Tibial artery (tissue), 4 donors: Measurements from ENCODE around the gene TCEA2.

Experiments used
- DNase-seq, 2 donors: peaks; one replicate each; pipeline ENCODE4 v3.0.0-alpha.2; 2019
- H3K27ac ChIP-seq, 2 donors: fragments of 200-600 bp; sonication (generic) in 1 of 2; 1 replicate in 1 of 2; 2 replicates in 1 of 2; pipeline ENCODE4 v1.5.1; 2018 to 2019; ENCODE audit warnings: mild to moderate bottlenecking in 1 of 2
- H3K27me3 ChIP-seq, 2 donors: fragments of 200-600 bp; sonication (generic) in 1 of 2; one replicate each; pipeline versions ENCODE4 v1.5.1 to v1.6.0; 2016 to 2019
- H3K36me3 ChIP-seq, 3 donors: fragments of 200-600 bp; sonication (generic) in 2 of 3; one replicate each; pipeline ENCODE4 v1.5.1; 2016 to 2019; ENCODE audit warnings: mild to moderate bottlenecking in 2 of 3
- H3K4me1 ChIP-seq, 4 donors: fragments of 200-600 bp; sonication (generic) in 2 of 4; 1 replicate in 3 of 4; 2 replicates in 1 of 4; pipeline ENCODE4 v1.5.1; 2016 to 2019
- H3K4me3 ChIP-seq, 2 donors: fragments of 200-600 bp; sonication (generic) in 1 of 2; 1 replicate in 1 of 2; 2 replicates in 1 of 2; pipeline ENCODE4 v1.5.1; 2018 to 2019; ENCODE audit warnings: mild to moderate bottlenecking in 2 of 2
- H3K9me3 ChIP-seq, 3 donors: fragments of 200-600 bp; sonication (generic) in 1 of 3; one replicate each; pipeline ENCODE4 v1.5.1; 2016 to 2019
- intact Hi-C: fragments of 100-400 bp; cut with DNase I; formaldehyde crosslinking; loops from one replicate; pipeline ENCODE4 v1.15.0; 2023; ENCODE audit warnings: low total_unique reads
- TF ChIP-seq, protein P1 (sequence below), 2 experiments: fragments of 200-600 bp in 1 of 2; fragments of 450-650 bp in 1 of 2; IDR thresholded peaks; one replicate each; pipeline ENCODE4 v1.5.1; 2017 to 2019; ENCODE audit warnings: antibody characterized with exemption in 2 of 2, mild to moderate bottlenecking in 1 of 2, moderate library complexity in 1 of 2

Gene TCEA2

DNA sequence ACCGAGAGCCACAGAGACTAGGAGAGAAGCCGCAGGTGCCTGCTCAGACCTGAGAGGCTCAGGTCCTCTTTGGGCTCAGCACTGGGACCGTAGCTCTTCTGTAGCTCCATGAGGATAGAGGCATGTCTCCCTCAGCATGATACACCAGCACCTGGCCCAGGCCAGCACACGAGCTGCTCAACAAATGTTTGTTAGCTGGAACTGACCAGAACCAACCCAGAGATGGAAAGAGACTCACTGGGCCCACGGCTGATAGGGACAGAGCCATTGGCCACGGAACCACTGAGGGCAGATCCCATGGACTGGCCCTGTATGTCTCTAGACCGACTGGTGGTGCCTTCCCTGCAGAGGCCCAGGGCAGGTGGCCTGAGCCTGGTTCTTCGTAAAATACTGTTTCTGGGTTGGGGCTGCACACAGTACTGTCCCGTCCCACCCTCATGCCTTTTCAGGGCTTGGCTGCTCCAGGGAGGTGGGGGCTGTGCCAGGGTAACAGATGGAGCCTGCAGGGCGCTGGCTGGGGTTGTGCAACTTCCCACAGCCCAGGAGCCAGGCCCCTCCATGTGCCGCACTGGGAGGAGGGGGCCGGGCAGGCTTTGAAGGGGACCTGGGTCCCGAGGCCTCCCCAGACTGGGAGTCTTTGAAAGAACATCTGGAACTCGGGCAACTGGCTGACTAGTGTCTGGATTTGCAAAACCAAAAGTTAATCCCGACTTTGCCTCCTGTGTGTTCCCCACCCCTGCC, 21.8 kb upstream of the TCEA2 start:
- Histone ChIP-seq H3K36me3 (no peaks in the 10 kb centered on the region), H3K4me1 (peaks cover 0 to 47% (median 29%) of the 10 kb centered on the region in 4 donors), H3K9me3 (no peaks in the 10 kb centered on the region), H3K27ac (no peak overlapping the region), H3K4me3 (peak overlapping the region in 1 of 2 donors; percentile 49), H3K27me3 (peaks cover 3 to 96% of the 10 kb centered on the region in 2 donors)
- intact Hi-C loops = no loop called here
- TF ChIP-seq, protein P1, sequence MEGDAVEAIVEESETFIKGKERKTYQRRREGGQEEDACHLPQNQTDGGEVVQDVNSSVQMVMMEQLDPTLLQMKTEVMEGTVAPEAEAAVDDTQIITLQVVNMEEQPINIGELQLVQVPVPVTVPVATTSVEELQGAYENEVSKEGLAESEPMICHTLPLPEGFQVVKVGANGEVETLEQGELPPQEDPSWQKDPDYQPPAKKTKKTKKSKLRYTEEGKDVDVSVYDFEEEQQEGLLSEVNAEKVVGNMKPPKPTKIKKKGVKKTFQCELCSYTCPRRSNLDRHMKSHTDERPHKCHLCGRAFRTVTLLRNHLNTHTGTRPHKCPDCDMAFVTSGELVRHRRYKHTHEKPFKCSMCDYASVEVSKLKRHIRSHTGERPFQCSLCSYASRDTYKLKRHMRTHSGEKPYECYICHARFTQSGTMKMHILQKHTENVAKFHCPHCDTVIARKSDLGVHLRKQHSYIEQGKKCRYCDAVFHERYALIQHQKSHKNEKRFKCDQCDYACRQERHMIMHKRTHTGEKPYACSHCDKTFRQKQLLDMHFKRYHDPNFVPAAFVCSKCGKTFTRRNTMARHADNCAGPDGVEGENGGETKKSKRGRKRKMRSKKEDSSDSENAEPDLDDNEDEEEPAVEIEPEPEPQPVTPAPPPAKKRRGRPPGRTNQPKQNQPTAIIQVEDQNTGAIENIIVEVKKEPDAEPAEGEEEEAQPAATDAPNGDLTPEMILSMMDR (IDR thresholded peaks at IDR 0.05) = no peak
- DNase-seq = no peak

GRCh38 chr20:64041781-64042053, 21.3 kb upstream of the TCEA2 start:
- no peak overlapping the region for H3K27ac ChIP-seq
- H3K4me3 ChIP-seq = peak overlapping the region in 1 of 2 donors; percentile 49
- no peaks in the 10 kb centered on the region for H3K36me3 ChIP-seq
- H3K27me3 ChIP-seq = peaks cover 3 to 96% of the 10 kb centered on the region in 2 donors
- H3K9me3 ChIP-seq = no peaks in the 10 kb centered on the region
- TF ChIP-seq, protein P1 (IDR thresholded peaks at IDR 0.05) = no peak
- intact Hi-C loops = no loop called here
- no peak for DNase-seq
- H3K4me1 ChIP-seq = peaks cover 0 to 42% (median 29%) of the 10 kb centered on the region in 4 donors

- intact Hi-C loops = no loop called here
- DNase-seq = no peak
- TF ChIP-seq, protein P1 (IDR thresholded peaks at IDR 0.05) = no peak
- H3K27ac ChIP-seq = no peak overlapping the region
- peaks cover 0 to 39% (median 29%) of the 10 kb centered on the region in 4 donors for H3K4me1 ChIP-seq
- peak overlapping the region; percentile 27 to 49 for H3K4me3 ChIP-seq
- H3K36me3 ChIP-seq = no peaks in the 10 kb centered on the region
- peaks cover 3 to 96% of the 10 kb centered on the region in 2 donors for H3K27me3 ChIP-seq
- no peaks in the 10 kb centered on the region for H3K9me3 ChIP-seq
Measured at GRCh38 chr20:64042054-64042781, 20.8 kb upstream of the TCEA2 start.

GRCh38 chr20:64043768-64044167, 19.2 kb upstream of the TCEA2 start:
- H3K4me3 ChIP-seq = no peak overlapping the region

DNA sequence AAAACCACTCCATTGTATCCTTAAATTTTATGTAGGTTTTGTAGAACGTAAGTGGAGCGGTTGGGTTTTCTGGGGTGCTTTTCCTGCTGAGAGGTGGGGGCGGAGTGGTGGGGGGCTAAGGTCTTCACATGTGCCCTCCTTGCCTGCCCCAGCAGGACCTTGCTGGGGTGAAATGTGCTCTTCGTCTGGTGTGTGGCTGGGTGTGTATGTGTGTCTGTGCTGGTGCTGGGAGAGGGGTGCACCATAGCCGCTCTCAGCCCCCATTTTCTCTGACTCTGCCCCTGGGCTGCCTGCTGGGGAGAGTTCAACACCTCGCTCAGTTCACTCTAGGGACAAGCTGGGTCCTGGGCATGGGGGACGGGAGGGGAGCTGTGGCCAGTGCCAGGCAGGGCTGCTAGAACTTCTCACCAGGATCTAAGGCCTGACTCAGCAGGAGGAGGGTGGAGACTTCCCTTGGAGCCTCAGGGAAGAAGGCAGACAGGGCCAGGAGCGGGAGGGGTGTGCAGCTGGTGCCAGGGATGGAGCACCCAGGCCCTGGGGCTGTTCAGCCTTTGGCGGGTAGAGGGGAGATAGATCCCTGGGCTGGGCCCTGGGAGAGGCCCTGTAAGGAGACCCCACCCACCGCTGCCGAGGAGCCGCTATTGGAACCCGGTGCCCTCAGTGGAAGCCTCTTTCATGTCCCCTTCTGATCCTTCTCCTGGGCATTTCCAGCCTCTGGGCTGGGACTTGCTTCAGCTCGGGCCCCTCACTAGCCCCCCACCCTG, 18.3 kb upstream of the TCEA2 start:
- Histone ChIP-seq H3K4me3 (no peak overlapping the region), H3K4me1 (peaks cover 0 to 33% (median 22%) of the 10 kb centered on the region in 4 donors), H3K9me3 (no peaks in the 10 kb centered on the region), H3K36me3 (no peaks in the 10 kb centered on the region), H3K27ac (no peak overlapping the region), H3K27me3 (peaks cover 4 to 94% of the 10 kb centered on the region in 2 donors)
- no peak for DNase-seq
- intact Hi-C loops = no loop called here
- TF ChIP-seq, protein P1 (IDR thresholded peaks at IDR 0.05) = no peak

More at GRCh38 chr20:64043768-64044167, 19.2 kb upstream of the TCEA2 start:
- intact Hi-C loops = no loop called here
- Histone ChIP-seq H3K9me3 (no peaks in the 10 kb centered on the region), H3K36me3 (no peaks in the 10 kb centered on the region), H3K27me3 (peaks cover 3 to 96% of the 10 kb centered on the region in 2 donors), H3K27ac (no peak overlapping the region), H3K4me1 (peaks cover 0 to 35% (median 22%) of the 10 kb centered on the region in 4 donors)
- DNase-seq = no peak
- TF ChIP-seq, protein P1 (IDR thresholded peaks at IDR 0.05) = no peak
